ENCODE measurements around the gene DHRS2. TPM values are rescaled to one million over a fixed set of nuclear protein-coding genes. Genes with fewer than 3 reads are reported as not detected.
"Not testable (repeated sequence)": the region's sequence is repeated elsewhere in the genome, so short reads cannot be mapped to it uniquely, and the experiment has no call there.

DHRS2 gene
- total RNA-seq, 2 experiments from 2014 or later = not detected

DNA sequence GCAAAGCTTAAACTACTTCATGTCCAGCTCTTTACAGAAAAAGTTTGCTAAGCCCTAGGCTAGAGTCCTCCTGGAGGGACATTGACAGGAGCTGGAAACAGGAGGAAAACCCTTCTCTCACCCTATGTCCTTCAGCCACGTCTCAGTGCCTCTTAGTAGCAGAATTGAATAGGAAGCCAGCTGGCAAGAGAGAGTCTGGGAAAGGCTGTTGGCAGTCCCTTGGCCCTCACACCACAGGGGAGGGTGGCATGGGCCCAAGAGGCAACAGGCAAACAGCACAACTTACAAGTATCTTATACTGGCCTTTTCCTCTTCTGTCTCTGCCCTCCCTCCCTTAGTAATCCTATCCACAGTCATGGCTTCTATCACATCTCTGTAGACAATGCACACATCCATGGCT, 27.7 kb upstream of the DHRS2 start:
- no peak overlapping the region for H2AFZ ChIP-seq (ENCODE audit: low read length)
- no peaks in the 10 kb centered on the region for H3K4me1 ChIP-seq (ENCODE audit: insufficient read depth, low read length, poor library complexity, severe bottlenecking)
- CTCF ChIA-PET (ENCODE audit: unreplicated experiment) = no interaction called here
- H3K9me2 ChIP-seq (ENCODE audit: insufficient read depth, low read length) = no peaks in the 10 kb centered on the region
- no peak for DNase-seq (ENCODE audit: low spot score)
- no peaks in the 10 kb centered on the region for H3K9me3 ChIP-seq (ENCODE audit: low read length)
- H3K4me2 ChIP-seq (ENCODE audit: low read length) = no peak overlapping the region
- H3K27ac ChIP-seq (ENCODE audit: low read depth, low read length, poor library complexity, severe bottlenecking) = no peak overlapping the region
- intact Hi-C loops (cut with micrococcal nuclease; ENCODE audit: unreplicated experiment) = no loop called here
- H4K20me1 ChIP-seq (ENCODE audit: insufficient read depth, low read length) = no peaks in the 10 kb centered on the region
- TF ChIP-seq EZH2phosphoT487 (IDR thresholded peaks at IDR 0.05; ENCODE audit: borderline replicate concordance, low read depth, low read length) = no peak
- TF ChIP-seq CTCF (conservative IDR thresholded peaks at IDR 0.05; ENCODE audit: low read length) = no peak
- no TSS peak for BruUV-seq (replicated peaks)
- no peak overlapping the region for H3K4me3 ChIP-seq (ENCODE audit: low read depth, low read length, poor library complexity, severe bottlenecking)
- POLR2A ChIA-PET = no interaction called here
- no peaks in the 10 kb centered on the region for H3K79me2 ChIP-seq (ENCODE audit: insufficient read depth, low read depth, low read length)
- H3K36me3 ChIP-seq (ENCODE audit: insufficient read depth, low read length) = no peaks in the 10 kb centered on the region

DNA sequence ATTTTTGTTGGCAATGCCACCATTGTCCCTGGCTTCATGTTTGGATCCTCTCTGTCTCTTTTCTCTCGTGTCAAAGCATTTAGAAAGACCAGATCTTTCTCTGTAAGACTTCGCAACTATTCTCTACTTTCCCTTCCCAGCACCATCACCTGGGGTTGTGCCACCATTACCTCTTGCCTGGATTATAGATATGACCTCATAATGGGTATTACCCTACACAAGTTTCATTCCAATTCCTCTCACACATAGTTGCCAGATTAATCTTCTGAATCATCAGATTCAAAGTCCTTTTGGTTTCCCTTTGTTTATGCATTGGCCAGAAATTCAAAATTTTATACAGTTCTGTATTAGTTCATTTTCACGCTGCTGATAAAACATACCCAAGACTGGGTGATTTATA, 27.2 kb upstream of the DHRS2 start:
- no TSS peak for BruUV-seq (replicated peaks)
- no peak overlapping the region for H3K4me2 ChIP-seq (ENCODE audit: low read length)

GRCh38 chr14:23609411-23610089, 26.6 kb upstream of the DHRS2 start:
- BruUV-seq (replicated peaks); intact Hi-C loops (cut with micrococcal nuclease; ENCODE audit: unreplicated experiment); H3K79me2 ChIP-seq (ENCODE audit: insufficient read depth, low read depth, low read length); H2AFZ ChIP-seq (ENCODE audit: low read length); H4K20me1 ChIP-seq (ENCODE audit: insufficient read depth, low read length); H3K4me3 ChIP-seq (ENCODE audit: low read depth, low read length, poor library complexity, severe bottlenecking); CTCF ChIA-PET (ENCODE audit: unreplicated experiment); H3K9me2 ChIP-seq (ENCODE audit: insufficient read depth, low read length); H3K9me3 ChIP-seq (ENCODE audit: low read length); H3K4me2 ChIP-seq (ENCODE audit: low read length); H3K36me3 ChIP-seq (ENCODE audit: insufficient read depth, low read length); DNase-seq (ENCODE audit: low spot score); H3K27ac ChIP-seq (ENCODE audit: low read depth, low read length, poor library complexity, severe bottlenecking); H3K4me1 ChIP-seq (ENCODE audit: insufficient read depth, low read length, poor library complexity, severe bottlenecking); POLR2A ChIA-PET: not testable (repeated sequence)

More for the DNA sequence above, 27.2 kb upstream of the DHRS2 start:
- Histone ChIP-seq H3K4me1 (ENCODE audit: insufficient read depth, low read length, poor library complexity, severe bottlenecking) (no peaks in the 10 kb centered on the region), H3K9me3 (ENCODE audit: low read length) (no peaks in the 10 kb centered on the region), H4K20me1 (ENCODE audit: insufficient read depth, low read length) (no peaks in the 10 kb centered on the region), H3K4me3 (ENCODE audit: low read depth, low read length, poor library complexity, severe bottlenecking) (no peak overlapping the region), H2AFZ (ENCODE audit: low read length) (no peak overlapping the region), H3K27ac (ENCODE audit: low read depth, low read length, poor library complexity, severe bottlenecking) (no peak overlapping the region), H3K36me3 (ENCODE audit: insufficient read depth, low read length) (no peaks in the 10 kb centered on the region), H3K79me2 (ENCODE audit: insufficient read depth, low read depth, low read length) (no peaks in the 10 kb centered on the region), H3K9me2 (ENCODE audit: insufficient read depth, low read length) (no peaks in the 10 kb centered on the region)
- TF ChIP-seq EZH2phosphoT487 (IDR thresholded peaks at IDR 0.05; ENCODE audit: borderline replicate concordance, low read depth, low read length) (no peak), CTCF (conservative IDR thresholded peaks at IDR 0.05; ENCODE audit: low read length) (no peak)
- intact Hi-C loops (cut with micrococcal nuclease; ENCODE audit: unreplicated experiment) = no loop called here
- CTCF ChIA-PET (ENCODE audit: unreplicated experiment) = no interaction called here
- DNase-seq (ENCODE audit: low spot score) = no peak
- POLR2A ChIA-PET = no interaction called here

Measured in OCI-LY7 (cell line).